NT2/D1 (cell line): ENCODE measurements around the gene SERPINB12.

Experiments
- YY1 ChIP-seq: IDR thresholded peaks from 2 replicates; pipeline ENCODE4 v1.6.1; 2011; ENCODE audit not compliant: insufficient read length, insufficient read depth
- ZNF274 ChIP-seq: IDR thresholded peaks from 2 replicates; pipeline ENCODE4 v1.6.1; 2011; ENCODE audit warnings: mild to moderate bottlenecking, low read depth, low read length

DNA sequence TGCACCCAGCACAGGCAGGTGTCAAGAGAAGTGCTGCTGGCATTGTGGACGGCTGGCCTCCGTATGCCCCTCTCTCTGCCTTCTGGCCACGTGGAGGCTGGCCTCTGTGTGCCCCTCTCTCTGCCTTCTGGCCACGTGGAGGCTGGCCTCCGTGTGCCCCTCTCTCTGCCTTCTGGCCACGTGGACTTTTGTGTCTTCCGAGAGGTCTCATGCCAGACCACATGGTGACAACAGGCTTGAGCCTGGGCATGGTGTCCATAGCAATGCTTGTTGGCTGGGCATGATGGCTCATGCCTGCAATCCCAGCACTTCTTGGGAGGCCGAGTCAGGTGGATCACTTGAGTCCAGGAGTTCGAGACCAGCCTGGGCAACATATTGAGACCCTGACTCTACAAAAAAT is 25.7 kb downstream of the SERPINB12 start:
- no peak for TF ChIP-seq ZNF274
- TF ChIP-seq YY1 = no peak
